Cardiac muscle cell (in vitro differentiated cells and primary cell): Measurements from ENCODE around the gene HK1. TPM values are rescaled to one million over a fixed set of nuclear protein-coding genes. Genes with fewer than 3 reads are reported as not detected.

Source experiments
- DNase-seq, 2 donors: peaks; one replicate each; pipeline versions ENCODE4 v3.0.0 to v3.0.0-alpha.2; 2010 to 2017; ENCODE audit warnings: low read depth in 1 of 2, low spot score in 1 of 2
- H3K27ac ChIP-seq: fragments of 200-600 bp; sonication (generic); 2 replicates; pipeline ENCODE4 v1.5.1; 2016
- H3K27me3 ChIP-seq: fragments of 200-600 bp; sonication (generic); 2 replicates; pipeline ENCODE4 v1.6.0; 2016; ENCODE audit warnings: control low read depth
- H3K36me3 ChIP-seq: fragments of 200-600 bp; sonication (generic); 2 replicates; pipeline ENCODE4 v1.5.1; 2016; ENCODE audit warnings: control low read depth
- H3K4me1 ChIP-seq: fragments of 200-600 bp; sonication (generic); 2 replicates; pipeline ENCODE4 v1.8.1; 2017; ENCODE audit warnings: low read depth, mild to moderate bottlenecking, mixed run types
- H3K4me3 ChIP-seq: fragments of 200-600 bp; sonication (generic); 2 replicates; pipeline ENCODE4 v1.5.1; 2016; ENCODE audit warnings: mild to moderate bottlenecking
- H3K9me3 ChIP-seq: fragments of 200-600 bp; sonication (generic); 2 replicates; pipeline ENCODE4 v1.5.1; 2017; ENCODE audit warnings: low read depth, mild to moderate bottlenecking, control low read depth
- polyA plus RNA-seq: library from polyadenylated mRNA; unstranded; fragments of >200 nt; fragmentation: Nextera tagmentation; extraction: Ambion mirVana; gene quantifications from 2 replicates; pipeline ENCODE4 v1.2.1, GENCODE V29; 2016
- total RNA-seq: library from RNA; depleted of rRNA; stranded (reverse); fragments of >200 nt; gene quantifications from 2 replicates; pipeline ENCODE4 v1.2.3, GENCODE V29; 2016
- TF ChIP-seq, protein P1 (sequence below): IDR thresholded peaks from 2 replicates; pipeline ENCODE4 v1.5.1; 2012; ENCODE audit warnings: low read depth, mild to moderate bottlenecking, low read length

HK1 gene
- total and polyA plus RNA-seq, 2 experiments from 2014 or later, result 324 to 347 TPM

DNA sequence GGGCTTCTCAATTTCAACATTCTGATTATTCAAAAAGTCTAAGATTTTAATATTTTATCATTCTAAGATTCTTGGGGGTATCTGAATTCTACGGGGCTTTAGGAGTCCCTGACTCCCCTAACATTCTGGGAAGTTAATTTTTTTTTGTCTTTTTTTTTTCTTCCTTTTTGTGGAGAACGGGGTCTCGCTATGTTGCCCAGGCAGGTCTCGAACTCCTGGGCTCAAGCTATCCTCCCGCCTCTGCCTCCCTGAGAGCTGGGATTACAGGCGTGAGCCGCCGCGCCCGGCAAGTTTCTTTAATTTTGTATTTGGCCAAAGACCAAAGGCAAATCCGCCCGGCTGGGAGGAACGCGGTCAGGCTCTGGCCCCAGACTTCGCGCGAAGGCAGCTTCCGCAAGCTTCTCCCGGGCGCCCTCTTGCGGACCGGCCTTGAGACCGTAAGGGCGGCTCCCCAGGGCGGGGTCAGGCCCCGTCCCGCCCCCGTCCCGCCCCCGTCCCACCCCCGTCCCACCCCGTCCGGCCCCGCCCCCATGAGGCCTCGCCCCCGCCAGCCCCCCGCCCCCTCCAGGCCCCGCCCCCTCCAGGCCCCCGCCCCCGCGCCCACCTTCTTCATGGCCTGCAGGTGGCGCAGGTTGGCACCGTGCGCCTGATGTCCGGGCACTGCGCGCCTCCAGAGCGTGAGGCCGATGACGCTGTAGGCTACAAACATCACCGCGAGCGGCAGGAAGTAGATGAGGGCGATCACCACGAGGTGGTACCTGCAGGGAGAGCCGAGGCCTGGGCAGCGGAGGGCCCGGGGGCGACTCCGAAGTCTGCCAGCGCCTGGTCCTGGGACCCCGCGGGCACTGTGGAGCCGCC lies 130.3 kb downstream of the HK1 start:
- H3K27ac ChIP-seq, result no peak overlapping the region
- H3K4me3 ChIP-seq, result peak overlapping the region; percentile 25
- H3K27me3 ChIP-seq, result no peaks in the 10 kb centered on the region
- no peaks in the 10 kb centered on the region for H3K9me3 ChIP-seq
- H3K4me1 ChIP-seq, result peaks cover 24% of the 10 kb centered on the region
- no peaks in the 10 kb centered on the region for H3K36me3 ChIP-seq
- TF ChIP-seq, protein P1, sequence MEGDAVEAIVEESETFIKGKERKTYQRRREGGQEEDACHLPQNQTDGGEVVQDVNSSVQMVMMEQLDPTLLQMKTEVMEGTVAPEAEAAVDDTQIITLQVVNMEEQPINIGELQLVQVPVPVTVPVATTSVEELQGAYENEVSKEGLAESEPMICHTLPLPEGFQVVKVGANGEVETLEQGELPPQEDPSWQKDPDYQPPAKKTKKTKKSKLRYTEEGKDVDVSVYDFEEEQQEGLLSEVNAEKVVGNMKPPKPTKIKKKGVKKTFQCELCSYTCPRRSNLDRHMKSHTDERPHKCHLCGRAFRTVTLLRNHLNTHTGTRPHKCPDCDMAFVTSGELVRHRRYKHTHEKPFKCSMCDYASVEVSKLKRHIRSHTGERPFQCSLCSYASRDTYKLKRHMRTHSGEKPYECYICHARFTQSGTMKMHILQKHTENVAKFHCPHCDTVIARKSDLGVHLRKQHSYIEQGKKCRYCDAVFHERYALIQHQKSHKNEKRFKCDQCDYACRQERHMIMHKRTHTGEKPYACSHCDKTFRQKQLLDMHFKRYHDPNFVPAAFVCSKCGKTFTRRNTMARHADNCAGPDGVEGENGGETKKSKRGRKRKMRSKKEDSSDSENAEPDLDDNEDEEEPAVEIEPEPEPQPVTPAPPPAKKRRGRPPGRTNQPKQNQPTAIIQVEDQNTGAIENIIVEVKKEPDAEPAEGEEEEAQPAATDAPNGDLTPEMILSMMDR, result peak; percentile 56
- peak; percentile 97 to 98 for DNase-seq

DNA sequence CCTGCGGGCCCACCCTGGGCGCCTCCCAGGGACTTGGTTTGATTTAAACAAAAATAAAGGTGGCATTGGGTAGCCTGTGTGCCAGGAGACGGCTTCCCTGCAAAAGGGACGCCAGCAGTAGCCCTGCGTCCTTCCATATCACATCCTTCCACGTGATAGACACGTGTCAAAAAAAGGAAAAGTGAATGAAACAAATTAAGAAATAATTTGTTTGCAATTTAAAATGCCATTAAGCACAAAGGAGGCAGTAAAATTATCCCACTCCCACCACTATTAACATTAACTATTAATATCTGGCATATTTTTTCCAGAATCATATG lies 130.8 kb downstream of the HK1 start:
- Histone ChIP-seq H3K36me3 (no peaks in the 10 kb centered on the region), H3K4me3 (peak overlapping the region; percentile 25), H3K4me1 (peaks cover 24% of the 10 kb centered on the region), H3K27me3 (no peaks in the 10 kb centered on the region), H3K27ac (no peak overlapping the region), H3K9me3 (no peaks in the 10 kb centered on the region)
- no peak for DNase-seq
- TF ChIP-seq, protein P1, result no peak

DNA sequence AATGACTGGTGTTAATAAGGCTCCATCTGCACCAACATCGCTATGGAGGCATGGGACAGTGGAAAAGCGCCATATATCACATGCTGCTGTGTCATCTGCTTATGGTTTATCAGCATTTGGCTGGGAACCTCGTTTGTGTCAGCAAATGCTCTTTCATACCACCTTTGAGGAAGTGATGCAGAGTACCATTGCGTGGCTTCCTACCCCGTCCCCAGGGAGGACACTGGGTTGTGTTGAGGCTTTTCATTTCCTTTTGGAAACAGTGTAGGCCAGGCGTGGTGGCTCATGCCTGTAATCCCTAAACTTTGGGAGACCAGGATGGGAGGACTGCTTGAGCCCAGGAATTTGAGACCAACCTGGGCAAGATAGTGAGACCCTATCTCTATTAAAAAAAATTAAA lies 131.7 kb downstream of the HK1 start:
- H3K27me3 ChIP-seq, result no peaks in the 10 kb centered on the region
- no peaks in the 10 kb centered on the region for H3K36me3 ChIP-seq
- H3K9me3 ChIP-seq, result no peaks in the 10 kb centered on the region
- H3K27ac ChIP-seq, result no peak overlapping the region
- H3K4me1 ChIP-seq, result peaks cover 24% of the 10 kb centered on the region
- no peak overlapping the region for H3K4me3 ChIP-seq
- TF ChIP-seq, protein P1, result no peak
- peak in 1 of 2 donors; percentile 57 for DNase-seq

DNA sequence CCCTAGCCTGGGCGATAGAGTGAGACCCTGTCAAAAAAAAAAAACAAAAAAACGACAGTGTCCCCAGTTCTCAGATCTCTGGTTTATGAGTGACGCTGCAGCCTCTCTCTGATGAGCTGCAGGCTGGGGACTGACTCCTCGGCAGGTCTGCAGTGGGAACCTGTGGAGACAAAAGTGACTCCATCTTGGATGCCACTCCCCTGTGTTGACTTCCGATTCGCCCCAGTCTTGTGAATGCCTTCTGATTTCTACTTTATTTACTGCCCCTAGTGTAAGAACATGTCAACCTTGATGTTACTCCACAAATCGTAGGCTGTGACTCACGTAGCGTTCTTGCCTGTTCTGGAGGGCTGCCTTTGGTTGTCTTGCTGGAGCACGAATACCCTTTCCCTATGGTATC lies 132.2 kb downstream of the HK1 start:
- Histone ChIP-seq H3K9me3 (no peaks in the 10 kb centered on the region), H3K4me3 (no peak overlapping the region), H3K27ac (peak overlapping the region; percentile 66), H3K27me3 (no peaks in the 10 kb centered on the region), H3K4me1 (peaks cover 24% of the 10 kb centered on the region), H3K36me3 (no peaks in the 10 kb centered on the region)
- DNase-seq, result no peak
- TF ChIP-seq, protein P1, result no peak

DNA sequence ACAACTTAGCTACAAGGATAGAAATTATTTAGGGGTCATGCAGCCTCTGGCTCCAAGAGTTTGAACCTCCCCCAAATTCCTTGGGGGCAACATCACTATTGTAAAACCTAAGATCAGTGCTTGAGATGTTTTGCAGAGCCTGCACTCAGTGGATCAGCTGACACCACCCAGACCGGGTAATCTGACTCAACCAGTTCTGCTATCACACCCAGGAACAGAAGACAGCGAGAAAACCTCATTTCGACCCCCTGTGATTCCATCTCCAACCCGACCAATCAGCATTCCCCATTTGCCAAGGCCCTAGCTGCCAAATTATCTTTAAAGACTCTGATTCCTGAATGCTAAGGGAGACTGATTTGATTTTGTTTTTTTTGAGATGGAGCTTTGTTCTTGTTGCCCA lies 133.2 kb downstream of the HK1 start:
- TF ChIP-seq, protein P1, result no peak
- H3K27ac ChIP-seq, result peak overlapping the region; percentile 66
- H3K27me3 ChIP-seq, result no peaks in the 10 kb centered on the region
- H3K4me1 ChIP-seq, result peaks cover 20% of the 10 kb centered on the region
- H3K36me3 ChIP-seq, result no peaks in the 10 kb centered on the region
- no peak for DNase-seq
- no peaks in the 10 kb centered on the region for H3K9me3 ChIP-seq
- H3K4me3 ChIP-seq, result no peak overlapping the region
